ENCODE results near the gene TRIM8.

The TRIM8 gene

GRCh38 chr10:102631525-102632393, 12.5 kb upstream of the TRIM8 start:
- no peak overlapping the region for H3K27ac ChIP-seq
- no peak for DNase-seq (ENCODE audit: low read depth, low spot score)

- no peak for DNase-seq (ENCODE audit: low read depth, low spot score)
- H3K27ac ChIP-seq, result peak overlapping the region; percentile 13
Observed at GRCh38 chr10:102632394-102633111, 11.7 kb upstream of the TRIM8 start.

GRCh38 chr10:102633287-102633686, 11.0 kb upstream of the TRIM8 start:
- peak overlapping the region; percentile 13 for H3K27ac ChIP-seq

GRCh38 chr10:102633848-102634247, 10.4 kb upstream of the TRIM8 start:
- peak overlapping the region; percentile 13 for H3K27ac ChIP-seq

More at GRCh38 chr10:102633287-102633686, 11.0 kb upstream of the TRIM8 start:
- no peak for DNase-seq (ENCODE audit: low read depth, low spot score)

GRCh38 chr10:102634686-102635085, 9.6 kb upstream of the TRIM8 start:
- no peak for DNase-seq (ENCODE audit: low read depth, low spot score)
- peak overlapping the region; percentile 13 for H3K27ac ChIP-seq

More at GRCh38 chr10:102633848-102634247, 10.4 kb upstream of the TRIM8 start:
- DNase-seq (ENCODE audit: low read depth, low spot score), result no peak

- DNase-seq (ENCODE audit: low read depth, low spot score), result no peak
- H3K27ac ChIP-seq, result no peak overlapping the region
Observed at GRCh38 chr10:102635377-102635776, 8.9 kb upstream of the TRIM8 start.

- DNase-seq (ENCODE audit: low read depth, low spot score), result no peak
- no peak overlapping the region for H3K27ac ChIP-seq
Observed at GRCh38 chr10:102639537-102639936, 4.7 kb upstream of the TRIM8 start.

- H3K27ac ChIP-seq, result peak overlapping the region; percentile 97
- DNase-seq (ENCODE audit: low read depth, low spot score), result no peak
Observed at GRCh38 chr10:102641402-102641801, 2.9 kb upstream of the TRIM8 start.

- DNase-seq (ENCODE audit: low read depth, low spot score), result peak; percentile 81
- peak overlapping the region; percentile 97 for H3K27ac ChIP-seq
Observed at GRCh38 chr10:102641880-102642735, 2.2 kb upstream of the TRIM8 start.

- no peak for DNase-seq (ENCODE audit: low read depth, low spot score)
Observed at GRCh38 chr10:102642736-102643335, 1.4 kb upstream of the TRIM8 start.

GRCh38 chr10:102643336-102644065, 778 bp upstream of the TRIM8 start:
- no peak for DNase-seq (ENCODE audit: low read depth, low spot score)
- H3K27ac ChIP-seq, result peak overlapping the region; percentile 97

More at GRCh38 chr10:102642736-102643335, 1.4 kb upstream of the TRIM8 start:
- peak overlapping the region; percentile 97 for H3K27ac ChIP-seq

- H3K27ac ChIP-seq, result peak overlapping the region; percentile 97
- no peak for DNase-seq (ENCODE audit: low read depth, low spot score)
Observed at GRCh38 chr10:102644646-102645387, 538 bp downstream of the TRIM8 start.

- DNase-seq (ENCODE audit: low read depth, low spot score), result no peak
- H3K27ac ChIP-seq, result peak overlapping the region; percentile 97
Observed at GRCh38 chr10:102645388-102645740, 1.1 kb downstream of the TRIM8 start.

- DNase-seq (ENCODE audit: low read depth, low spot score), result peak; percentile 76
Observed at GRCh38 chr10:102645741-102646609, 1.7 kb downstream of the TRIM8 start.

GRCh38 chr10:102646610-102647442, 2.5 kb downstream of the TRIM8 start:
- H3K27ac ChIP-seq, result peak overlapping the region; percentile 97
- no peak for DNase-seq (ENCODE audit: low read depth, low spot score)

More at GRCh38 chr10:102645741-102646609, 1.7 kb downstream of the TRIM8 start:
- peak overlapping the region; percentile 97 for H3K27ac ChIP-seq

GRCh38 chr10:102647443-102648268, 3.4 kb downstream of the TRIM8 start:
- DNase-seq (ENCODE audit: low read depth, low spot score), result no peak

More at GRCh38 chr10:102647443-102648268, 3.4 kb downstream of the TRIM8 start:
- peak overlapping the region; percentile 97 for H3K27ac ChIP-seq
